IgD-negative memory B cell (primary cell): ENCODE results near the gene P2RX3. TPM values are rescaled to one million over a fixed set of nuclear protein-coding genes. Genes with fewer than 3 reads are reported as not detected.
"Not testable (repeated sequence)": the region's sequence is repeated elsewhere in the genome, so short reads cannot be mapped to it uniquely, and the experiment has no call there.

Experiments
- H3K27ac Mint-ChIP-seq, 3 donors: one replicate each; pipeline ENCODE4 v1.8.0; 2020 to 2022; ENCODE audit warnings: mild to moderate bottlenecking in 3 of 3, mixed read lengths in 3 of 3, moderate library complexity in 1 of 3
- H3K27me3 Mint-ChIP-seq: one replicate; pipeline ENCODE4 v1.8.0; 2021; ENCODE audit warnings: mixed read lengths
- H3K36me3 Mint-ChIP-seq: one replicate; pipeline ENCODE4 v1.8.0; 2020; ENCODE audit warnings: mild to moderate bottlenecking, mixed read lengths
- H3K4me1 Mint-ChIP-seq, 3 donors: one replicate each; pipeline ENCODE4 v1.8.0; 2020 to 2022; ENCODE audit warnings: mixed read lengths in 3 of 3, mild to moderate bottlenecking in 1 of 3
- H3K4me3 Mint-ChIP-seq, 4 donors: one replicate each; pipeline ENCODE4 v1.8.0; 2020 to 2022; ENCODE audit warnings: mild to moderate bottlenecking in 4 of 4, mixed read lengths in 4 of 4, moderate library complexity in 3 of 4
- H3K9me3 Mint-ChIP-seq, 3 donors: one replicate each; pipeline ENCODE4 v1.8.0; 2020 to 2021; ENCODE audit warnings: mixed read lengths in 3 of 3, mild to moderate bottlenecking in 1 of 3
- polyA plus RNA-seq: library from polyadenylated mRNA; unstranded; fragments of 300-500 nt; fragmentation: Illumina TruSeq; gene quantifications from one replicate; pipeline ENCODE4 v1.2.3, GENCODE V29; 2021

The P2RX3 gene
- polyA plus RNA-seq, 1 donor from 2014 or later: not detected

- peak overlapping the region in 2 of 4 donors; percentile 29 to 86 for H3K4me3 Mint-ChIP-seq
- peaks cover 13 to 20% (median 17%) of the 10 kb centered on the region in 3 donors for H3K4me1 Mint-ChIP-seq
- peaks cover 7% of the 10 kb centered on the region for H3K36me3 Mint-ChIP-seq
- peaks cover 2% of the 10 kb centered on the region for H3K27me3 Mint-ChIP-seq
- H3K27ac Mint-ChIP-seq: peak overlapping the region in 1 of 3 donors; percentile 71
- no peaks in the 10 kb centered on the region for H3K9me3 Mint-ChIP-seq
Observed at GRCh38 chr11:57327721-57328120, 10.4 kb upstream of the P2RX3 start.

- Mint-ChIP-seq H3K4me3 (peak overlapping the region in 2 of 4 donors; percentile 30 to 64), H3K27me3 (peaks cover 2% of the 10 kb centered on the region), H3K36me3 (peaks cover 7% of the 10 kb centered on the region), H3K4me1 (peaks cover 25 to 29% (median 27%) of the 10 kb centered on the region in 3 donors), H3K9me3 (no peaks in the 10 kb centered on the region), H3K27ac (peak overlapping the region in 2 of 3 donors; percentile 23 to 65)
Observed at GRCh38 chr11:57330029-57330428, 8.1 kb upstream of the P2RX3 start.

DNA sequence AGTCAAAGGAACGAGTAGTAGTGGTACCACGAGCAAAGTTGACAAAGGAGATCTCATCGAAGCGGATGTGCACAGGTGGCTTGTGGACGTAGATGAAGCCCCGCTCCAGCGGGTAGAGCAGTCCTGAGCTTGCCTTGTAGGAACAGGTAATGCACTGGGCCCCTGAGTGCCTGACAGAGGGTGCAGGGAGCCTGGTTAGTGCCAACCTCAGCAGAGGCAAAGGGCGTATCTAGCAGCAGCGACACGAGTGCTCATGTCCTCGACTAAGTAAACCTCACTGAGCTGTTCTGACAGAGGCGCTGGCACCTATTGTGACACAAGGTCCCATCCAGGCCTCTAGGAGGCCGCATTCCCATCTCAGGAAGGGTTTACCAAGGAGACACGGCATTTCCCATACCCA, 6.4 kb upstream of the P2RX3 start:
- Mint-ChIP-seq H3K36me3 (peaks cover 5% of the 10 kb centered on the region), H3K4me3 (peak overlapping the region in 1 of 4 donors; percentile 64), H3K27me3 (no peaks in the 10 kb centered on the region), H3K27ac (no peak overlapping the region), H3K9me3 (no peaks in the 10 kb centered on the region), H3K4me1 (peaks cover 17 to 22% (median 21%) of the 10 kb centered on the region in 3 donors)

DNA sequence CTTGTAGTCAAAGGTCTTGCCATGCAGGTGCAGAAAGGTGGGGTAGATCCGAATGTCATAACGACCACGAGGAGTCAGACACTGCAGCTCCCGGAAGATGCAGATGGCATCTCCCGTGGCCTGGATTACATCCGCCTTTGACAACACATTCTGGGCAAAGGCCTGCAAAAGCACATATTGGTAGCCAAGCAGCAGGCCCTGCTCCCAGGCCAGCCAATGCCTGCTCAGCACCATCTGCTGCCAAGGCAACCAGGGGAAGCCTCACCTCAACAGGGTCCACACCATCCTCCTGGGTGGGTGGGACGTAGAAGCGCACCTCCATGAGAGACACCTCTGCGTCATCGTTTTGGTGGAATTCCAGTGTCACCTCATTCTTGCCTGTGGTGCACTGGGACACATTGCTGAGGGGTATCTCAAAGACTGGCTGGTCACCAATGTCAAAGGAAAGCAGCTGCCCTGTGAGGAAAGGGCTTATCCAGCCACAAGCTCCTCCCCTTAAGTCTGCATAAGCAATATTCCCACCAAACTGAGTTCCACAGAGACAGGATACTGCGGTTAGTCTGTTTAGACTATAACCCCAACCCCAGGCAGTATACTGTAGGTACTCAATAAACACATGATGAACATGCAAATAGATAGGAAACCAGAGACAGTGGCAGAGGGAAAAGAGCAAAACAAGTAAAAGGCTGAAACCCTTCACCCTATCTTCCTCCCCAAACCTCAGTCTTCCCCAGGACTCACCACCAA, 5.3 kb upstream of the P2RX3 start:
- no peak overlapping the region for H3K27ac Mint-ChIP-seq
- H3K4me1 Mint-ChIP-seq: peaks cover 15 to 21% (median 21%) of the 10 kb centered on the region in 3 donors
- H3K36me3 Mint-ChIP-seq: peaks cover 5% of the 10 kb centered on the region
- no peaks in the 10 kb centered on the region for H3K9me3 Mint-ChIP-seq
- H3K27me3 Mint-ChIP-seq: no peaks in the 10 kb centered on the region
- peak overlapping the region in 3 of 4 donors; percentile 7 to 84 (median 12) for H3K4me3 Mint-ChIP-seq

DNA sequence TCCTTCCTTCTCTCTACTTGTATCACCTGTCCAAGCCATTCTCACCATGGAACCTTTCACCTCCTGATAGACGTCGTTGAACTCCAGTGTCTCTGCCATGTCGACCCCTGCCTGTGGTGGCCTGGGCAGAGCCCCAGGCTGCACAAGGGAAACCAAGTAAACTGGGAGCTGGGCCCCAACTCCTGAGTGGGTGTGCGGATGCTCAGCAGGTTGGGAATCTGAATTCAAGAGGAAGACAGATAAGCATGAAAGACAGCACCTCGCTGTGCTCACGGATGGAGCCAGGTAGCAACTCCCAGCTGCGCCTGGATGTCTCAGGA, 3.2 kb upstream of the P2RX3 start:
- Mint-ChIP-seq H3K36me3 (peaks cover 3% of the 10 kb centered on the region), H3K4me3 (peak overlapping the region; percentile 84 to 99 (median 93)), H3K27ac (peak overlapping the region; percentile 52 to 99 (median 90)), H3K9me3 (no peaks in the 10 kb centered on the region), H3K27me3 (peaks cover 6% of the 10 kb centered on the region), H3K4me1 (peaks cover 15 to 21% (median 21%) of the 10 kb centered on the region in 3 donors)

DNA sequence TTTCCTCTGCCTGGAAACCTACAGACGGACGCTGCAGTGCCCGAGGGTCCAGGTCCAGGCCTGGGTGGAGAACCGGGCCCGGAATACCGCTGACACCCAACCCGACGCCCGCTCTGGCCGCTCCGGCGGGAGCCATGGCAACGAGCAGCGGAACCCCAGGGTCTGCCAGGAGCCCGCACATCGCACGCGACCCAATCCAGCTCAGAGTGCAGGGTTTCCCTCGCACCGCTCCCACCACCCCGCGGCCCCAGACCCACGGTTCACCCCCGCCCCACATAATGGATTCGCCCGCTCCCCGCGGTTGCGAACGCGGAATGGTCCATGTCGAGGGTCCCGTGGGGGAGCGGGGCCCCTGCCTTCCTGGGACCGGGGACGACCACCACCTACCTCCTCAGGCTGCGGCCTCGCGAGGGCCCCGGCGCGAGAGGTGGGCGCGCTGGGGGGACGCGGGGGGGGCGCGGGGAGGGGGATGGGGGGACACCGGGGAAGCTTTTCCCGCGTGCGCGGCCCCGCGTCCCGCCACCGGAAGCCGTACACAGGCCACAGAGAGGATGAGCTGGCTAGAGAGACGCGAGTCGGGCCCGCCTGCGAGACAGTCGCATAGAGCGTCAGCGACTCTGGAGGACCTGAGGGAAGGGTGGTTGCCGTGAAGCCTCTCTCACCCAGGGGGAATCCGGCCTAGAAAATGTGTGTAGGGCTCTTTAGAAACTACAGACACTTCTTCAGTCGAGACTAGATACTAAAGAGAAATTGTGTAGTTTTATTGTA, 2.6 kb upstream of the P2RX3 start, which contains the start of gene SSRP1:
SSRP1 (minus strand) TSS at position 550 of the 768 bp plus-strand sequence. CDS start 771 bp downstream, outside the sequence.
- Mint-ChIP-seq H3K4me1 (peaks cover 15 to 21% (median 21%) of the 10 kb centered on the region in 3 donors), H3K27me3 (peaks cover 6% of the 10 kb centered on the region), H3K4me3 (peak within 1 kb of the TSS; percentile 84 to 99 (median 93)), H3K36me3 (no peaks in the 10 kb centered on the region), H3K27ac (peak within 1 kb of the TSS; percentile 72 to 99 (median 95)), H3K9me3 (no peaks in the 10 kb centered on the region)

DNA sequence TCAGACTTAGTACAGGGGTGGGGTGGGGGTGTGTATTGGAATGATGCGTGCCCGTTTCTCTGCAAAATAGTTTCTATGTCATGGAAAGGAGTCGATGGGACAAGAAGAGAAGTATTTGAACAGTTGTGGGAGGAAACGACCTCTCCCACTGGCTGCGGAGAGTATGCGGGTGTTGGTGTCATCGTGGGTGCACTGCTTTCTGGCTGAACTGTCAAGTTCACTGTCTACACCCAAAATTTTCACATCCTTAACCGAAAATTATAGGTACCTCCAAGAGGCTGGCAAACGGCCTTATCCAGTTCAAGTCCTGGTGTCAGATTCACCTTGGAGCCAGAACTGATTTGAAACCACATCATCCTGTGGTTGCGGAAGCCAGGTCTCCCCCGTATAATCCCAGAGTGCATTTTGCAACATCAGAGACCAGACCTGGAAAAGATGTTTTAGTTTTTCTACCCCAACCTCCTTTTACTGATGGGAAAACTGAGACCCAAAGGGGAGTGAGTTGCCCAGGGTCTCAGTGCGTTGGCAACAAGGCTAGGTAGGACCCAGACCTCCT, 2.0 kb upstream of the P2RX3 start:
- H3K9me3 Mint-ChIP-seq: no peaks in the 10 kb centered on the region
- H3K27ac Mint-ChIP-seq: peak overlapping the region; percentile 72 to 99 (median 95)
- H3K36me3 Mint-ChIP-seq: no peaks in the 10 kb centered on the region
- H3K4me1 Mint-ChIP-seq: peaks cover 15 to 21% (median 21%) of the 10 kb centered on the region in 3 donors
- peaks cover 11% of the 10 kb centered on the region for H3K27me3 Mint-ChIP-seq
- H3K4me3 Mint-ChIP-seq: peak overlapping the region; percentile 84 to 99 (median 93)

DNA sequence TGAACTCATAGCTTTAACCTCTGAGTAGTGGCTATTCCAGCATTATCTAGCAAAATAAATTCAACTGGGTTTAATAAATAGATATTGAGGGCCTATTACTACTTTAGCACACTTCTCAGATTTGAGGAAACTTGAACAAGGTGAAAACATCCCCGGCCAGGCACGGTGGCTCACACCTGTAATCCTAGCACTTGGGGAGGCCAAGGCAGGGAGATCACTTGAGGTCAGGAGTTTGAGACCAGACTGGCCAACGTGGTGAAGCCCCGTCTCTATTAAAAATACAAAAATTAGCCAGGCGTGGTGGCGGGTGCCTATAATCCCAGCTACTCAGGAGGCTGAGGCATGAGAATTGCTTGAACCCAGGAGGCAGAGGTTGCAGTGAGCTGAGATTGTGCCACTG, 1.3 kb upstream of the P2RX3 start:
- Mint-ChIP-seq H3K27me3 (peaks cover 11% of the 10 kb centered on the region), H3K4me3 (peak overlapping the region in 2 of 4 donors; percentile 27 to 84), H3K4me1 (peaks cover 15 to 21% (median 21%) of the 10 kb centered on the region in 3 donors), H3K27ac (peak overlapping the region in 2 of 3 donors; percentile 72 to 99)
- H3K36me3 Mint-ChIP-seq, H3K9me3 Mint-ChIP-seq: not testable (repeated sequence)

GRCh38 chr11:57339328-57339727, 1.2 kb downstream of the P2RX3 start:
- peaks cover 11% of the 10 kb centered on the region for H3K27me3 Mint-ChIP-seq
- H3K9me3 Mint-ChIP-seq: no peaks in the 10 kb centered on the region
- peak overlapping the region in 1 of 4 donors; percentile 53 for H3K4me3 Mint-ChIP-seq
- H3K4me1 Mint-ChIP-seq: peaks cover 10 to 16% (median 13%) of the 10 kb centered on the region in 3 donors
- H3K27ac Mint-ChIP-seq: peak overlapping the region in 1 of 3 donors; percentile 83
- H3K36me3 Mint-ChIP-seq: no peaks in the 10 kb centered on the region

DNA sequence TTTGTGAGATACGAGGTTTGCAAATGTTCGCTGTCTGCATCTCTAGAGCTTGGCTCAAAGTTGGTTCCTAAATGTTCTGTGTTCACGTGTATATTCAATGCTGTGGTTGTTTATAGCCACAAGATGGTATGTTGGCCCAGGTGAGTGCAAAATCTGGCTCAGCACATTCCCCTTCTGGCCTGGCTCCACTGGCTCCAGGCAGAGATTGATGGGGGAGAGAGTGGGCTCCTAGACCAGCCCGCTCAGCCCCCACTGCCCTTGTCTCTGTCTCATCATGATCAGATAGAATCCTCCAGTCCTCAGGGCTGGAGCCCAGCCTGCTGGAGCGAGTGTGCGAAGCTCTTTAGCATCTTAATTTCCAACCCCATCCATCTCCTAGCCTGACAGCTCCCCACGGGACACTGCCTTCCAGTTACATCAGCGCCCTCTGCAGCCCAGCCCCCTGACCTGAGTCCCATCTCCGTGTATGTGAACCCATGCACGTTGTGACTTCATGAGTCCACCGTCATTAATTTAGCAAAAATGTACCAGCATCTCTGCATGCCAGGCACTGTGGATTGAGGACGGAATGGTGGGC, 2.0 kb downstream of the P2RX3 start:
- H3K4me1 Mint-ChIP-seq: peaks cover 4 to 9% (median 5%) of the 10 kb centered on the region in 3 donors
- H3K27me3 Mint-ChIP-seq: peaks cover 11% of the 10 kb centered on the region
- H3K36me3 Mint-ChIP-seq: no peaks in the 10 kb centered on the region
- peak overlapping the region in 2 of 3 donors; percentile 55 to 83 for H3K27ac Mint-ChIP-seq
- H3K4me3 Mint-ChIP-seq: peak overlapping the region in 1 of 4 donors; percentile 53
- no peaks in the 10 kb centered on the region for H3K9me3 Mint-ChIP-seq

DNA sequence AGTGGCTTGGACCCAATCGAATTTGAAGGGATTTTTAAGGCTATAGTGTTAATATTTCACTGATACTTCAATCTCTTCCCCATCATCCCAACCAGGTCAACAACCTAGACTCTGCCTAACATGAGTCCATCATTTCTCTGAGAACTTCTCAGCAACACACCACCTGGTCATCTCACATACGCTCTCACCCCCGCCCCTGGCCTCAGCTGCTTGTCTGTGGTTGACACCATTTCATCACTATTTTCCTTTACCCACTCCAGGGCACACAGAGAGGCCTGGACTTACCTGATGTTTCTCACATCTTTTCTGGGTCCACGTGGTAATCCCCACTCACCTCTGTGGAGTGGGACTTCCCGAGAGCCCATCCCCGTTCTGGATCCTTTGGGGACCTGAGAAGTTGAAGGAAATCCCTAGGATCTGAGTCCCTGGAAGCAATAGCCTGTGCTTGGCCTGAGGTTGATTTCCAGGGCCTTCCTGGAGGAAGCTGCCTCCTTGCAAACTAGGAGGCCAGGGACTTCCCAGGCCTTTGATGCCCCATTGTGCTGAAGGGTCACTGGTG, 3.2 kb downstream of the P2RX3 start:
- H3K27ac Mint-ChIP-seq: no peak overlapping the region
- H3K36me3 Mint-ChIP-seq: no peaks in the 10 kb centered on the region
- no peak overlapping the region for H3K4me3 Mint-ChIP-seq
- peaks cover 0 to 7% (median 5%) of the 10 kb centered on the region in 3 donors for H3K4me1 Mint-ChIP-seq
- peaks cover 11% of the 10 kb centered on the region for H3K27me3 Mint-ChIP-seq
- no peaks in the 10 kb centered on the region for H3K9me3 Mint-ChIP-seq

DNA sequence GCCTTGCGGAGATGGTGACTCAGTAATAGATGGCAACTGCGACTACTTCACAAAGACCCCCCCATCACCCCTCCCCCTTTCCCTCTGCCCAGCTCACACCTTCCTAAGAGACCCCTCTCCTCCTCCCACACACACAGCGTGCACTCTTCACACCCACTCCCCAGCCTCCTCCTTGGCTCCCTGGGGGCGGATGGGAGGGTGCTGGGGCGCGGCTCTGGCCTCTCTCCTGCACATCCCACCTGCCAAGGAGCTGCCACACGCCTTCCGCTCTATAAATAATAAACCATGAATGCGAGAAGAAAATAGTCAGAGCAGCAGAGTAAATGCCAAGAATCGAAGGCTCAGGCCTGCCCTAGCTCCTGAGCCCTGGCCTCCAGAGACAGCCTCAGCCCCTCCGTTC, 4.5 kb downstream of the P2RX3 start:
- Mint-ChIP-seq H3K4me1 (peaks cover 0 to 7% (median 2%) of the 10 kb centered on the region in 3 donors), H3K27ac (no peak overlapping the region), H3K4me3 (no peak overlapping the region), H3K36me3 (no peaks in the 10 kb centered on the region), H3K27me3 (peaks cover 11% of the 10 kb centered on the region), H3K9me3 (no peaks in the 10 kb centered on the region)

GRCh38 chr11:57343825-57344224, 5.7 kb downstream of the P2RX3 start:
- no peak overlapping the region for H3K4me3 Mint-ChIP-seq
- H3K4me1 Mint-ChIP-seq: peaks cover 0 to 7% (median 2%) of the 10 kb centered on the region in 3 donors
- H3K27me3 Mint-ChIP-seq: peaks cover 10% of the 10 kb centered on the region
- H3K27ac Mint-ChIP-seq: no peak overlapping the region
- H3K9me3 Mint-ChIP-seq: no peaks in the 10 kb centered on the region
- no peaks in the 10 kb centered on the region for H3K36me3 Mint-ChIP-seq

DNA sequence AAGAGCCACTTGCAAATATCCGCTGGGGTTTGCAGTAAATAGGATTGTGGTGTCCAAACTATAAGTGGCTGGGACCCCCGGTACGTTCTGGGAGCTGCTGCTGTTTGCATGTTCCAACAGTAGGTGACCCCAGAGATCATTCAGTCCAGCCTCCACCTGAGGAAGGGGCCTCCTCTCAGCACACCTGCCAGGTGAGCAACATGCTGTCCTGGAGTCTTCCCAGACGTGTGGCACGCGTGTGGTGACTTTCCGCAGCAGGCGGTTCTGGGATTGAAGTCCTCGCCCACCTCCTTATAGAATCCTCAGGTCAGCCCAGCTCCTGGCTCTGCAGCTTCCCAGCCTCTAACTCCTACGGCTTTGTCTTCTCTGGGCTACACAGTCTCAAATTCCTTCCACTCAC, 6.7 kb downstream of the P2RX3 start:
- no peak overlapping the region for H3K27ac Mint-ChIP-seq
- H3K4me3 Mint-ChIP-seq: no peak overlapping the region
- peaks cover 0 to 7% (median 2%) of the 10 kb centered on the region in 3 donors for H3K4me1 Mint-ChIP-seq
- no peaks in the 10 kb centered on the region for H3K9me3 Mint-ChIP-seq
- peaks cover 5% of the 10 kb centered on the region for H3K27me3 Mint-ChIP-seq
- H3K36me3 Mint-ChIP-seq: no peaks in the 10 kb centered on the region
